ENCODE measurements around the gene GPR26. TPM values are rescaled to one million over a fixed set of nuclear protein-coding genes. Genes with fewer than 3 reads are reported as not detected.

GPR26 gene
- total RNA-seq, 2 experiments from 2014 or later, result not detected

GRCh38 chr10:123655751-123656150, 10.4 kb upstream of the GPR26 start:
- Mint-ChIP-seq H3K27me3 (ENCODE audit: low read depth) (peaks cover 4% of the 10 kb centered on the region), H3K4me1 (ENCODE audit: low read depth) (no peaks in the 10 kb centered on the region), H3K27ac (no peak overlapping the region), H3K4me3 (no peak overlapping the region), H3K36me3 (ENCODE audit: low read depth) (no peaks in the 10 kb centered on the region), H3K9me3 (no peaks in the 10 kb centered on the region)
- CTCF ChIA-PET, result interaction anchor here (0.6 kb wide), 1 partner anchor 282 kb away, joined by 3 read pairs; no protein-coding TSS in a partner anchor
- no peak for DNase-seq
- intact Hi-C loops (cut with micrococcal nuclease), result no loop called here

- Mint-ChIP-seq H3K27ac (no peak overlapping the region), H3K4me1 (ENCODE audit: low read depth) (no peaks in the 10 kb centered on the region), H3K36me3 (ENCODE audit: low read depth) (no peaks in the 10 kb centered on the region), H3K9me3 (peaks cover 2% of the 10 kb centered on the region), H3K27me3 (ENCODE audit: low read depth) (peaks cover 16% of the 10 kb centered on the region), H3K4me3 (no peak overlapping the region)
- intact Hi-C loops (cut with micrococcal nuclease), result no loop called here
- CTCF ChIA-PET, result no interaction called here
- no peak for DNase-seq
Measured at GRCh38 chr10:123663522-123663921, 2.6 kb upstream of the GPR26 start.

DNA sequence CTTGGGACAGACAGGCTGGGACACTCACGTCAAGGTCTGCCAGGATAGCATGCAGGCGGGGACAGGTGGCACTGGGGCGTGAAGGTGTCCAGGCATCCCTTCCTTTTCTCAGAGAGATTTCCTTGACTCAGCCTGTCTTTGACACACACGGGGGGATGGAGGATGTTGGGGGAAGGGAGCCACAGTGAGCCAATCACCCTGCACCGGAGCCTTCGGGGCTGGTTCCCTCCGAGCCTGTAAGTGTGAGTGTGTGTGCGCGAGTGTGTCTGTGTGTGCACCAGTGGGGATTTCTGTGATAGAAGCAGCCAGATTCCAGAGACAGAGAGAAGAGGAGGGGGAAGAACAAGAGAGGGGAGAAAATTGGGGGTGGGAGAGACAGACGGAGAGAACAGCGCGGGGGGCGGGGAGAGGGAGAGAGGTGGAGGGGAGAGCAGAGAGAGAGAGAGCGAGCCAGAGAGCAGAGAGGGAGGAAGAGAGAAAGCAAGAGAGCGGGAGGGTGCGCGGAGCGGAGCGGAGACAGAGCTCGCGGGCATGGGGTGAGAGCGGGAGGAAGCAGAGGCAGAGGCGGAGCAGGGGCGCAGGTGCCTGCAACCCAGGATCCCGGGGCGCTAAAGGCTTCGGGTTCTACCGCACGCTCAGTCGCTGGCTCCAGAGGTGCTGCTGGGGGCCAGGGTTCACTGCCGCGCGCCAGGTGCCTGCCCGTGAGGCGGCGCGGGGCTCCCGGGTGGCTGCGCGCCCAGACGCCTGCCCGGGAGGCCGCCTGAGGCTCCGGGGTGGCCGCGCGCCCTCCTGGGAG, 466 bp upstream of the GPR26 start:
- peaks cover 2% of the 10 kb centered on the region for H3K9me3 Mint-ChIP-seq
- H3K4me3 Mint-ChIP-seq, result no peak overlapping the region
- H3K4me1 Mint-ChIP-seq (ENCODE audit: low read depth), result no peaks in the 10 kb centered on the region
- intact Hi-C loops (cut with micrococcal nuclease), result no loop called here
- H3K36me3 Mint-ChIP-seq (ENCODE audit: low read depth), result no peaks in the 10 kb centered on the region
- CTCF ChIA-PET, result no interaction called here
- peaks cover 16% of the 10 kb centered on the region for H3K27me3 Mint-ChIP-seq (ENCODE audit: low read depth)
- no peak for DNase-seq
- H3K27ac Mint-ChIP-seq, result no peak overlapping the region

GRCh38 chr10:123669886-123670285, 3.7 kb downstream of the GPR26 start:
- CTCF ChIA-PET, result no interaction called here
- Mint-ChIP-seq H3K4me1 (ENCODE audit: low read depth) (no peaks in the 10 kb centered on the region), H3K9me3 (no peaks in the 10 kb centered on the region), H3K4me3 (no peak overlapping the region), H3K36me3 (ENCODE audit: low read depth) (no peaks in the 10 kb centered on the region), H3K27me3 (ENCODE audit: low read depth) (peaks cover 12% of the 10 kb centered on the region), H3K27ac (no peak overlapping the region)
- DNase-seq, result no peak
- intact Hi-C loops (cut with micrococcal nuclease), result no loop called here

DNA sequence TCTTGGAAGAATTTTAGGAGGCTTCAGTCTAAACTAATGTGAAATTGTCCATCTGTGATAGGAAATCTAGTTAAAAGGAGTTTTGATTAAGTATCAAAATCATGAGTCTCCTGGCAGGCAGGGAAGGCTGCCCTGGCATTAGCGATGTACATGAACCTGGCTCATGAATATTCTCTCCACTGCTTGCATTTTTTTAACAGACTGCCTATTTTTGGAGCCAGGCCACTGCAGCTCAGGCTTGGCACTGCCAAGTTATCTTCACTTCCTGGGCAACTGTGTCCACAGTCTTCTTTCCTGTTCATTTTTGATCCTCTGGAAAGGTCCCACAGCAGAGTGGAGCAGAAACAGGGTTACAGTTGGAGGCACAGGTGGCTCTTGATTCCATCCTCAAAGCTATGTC, 7.0 kb downstream of the GPR26 start:
- H3K27me3 Mint-ChIP-seq (ENCODE audit: low read depth), result peaks cover 2% of the 10 kb centered on the region
- no peak for DNase-seq
- H3K4me1 Mint-ChIP-seq (ENCODE audit: low read depth), result no peaks in the 10 kb centered on the region
- no peak overlapping the region for H3K27ac Mint-ChIP-seq
- intact Hi-C loops (cut with micrococcal nuclease), result no loop called here
- H3K36me3 Mint-ChIP-seq (ENCODE audit: low read depth), result no peaks in the 10 kb centered on the region
- H3K9me3 Mint-ChIP-seq, result no peaks in the 10 kb centered on the region
- no peak overlapping the region for H3K4me3 Mint-ChIP-seq
- CTCF ChIA-PET, result no interaction called here

DNA sequence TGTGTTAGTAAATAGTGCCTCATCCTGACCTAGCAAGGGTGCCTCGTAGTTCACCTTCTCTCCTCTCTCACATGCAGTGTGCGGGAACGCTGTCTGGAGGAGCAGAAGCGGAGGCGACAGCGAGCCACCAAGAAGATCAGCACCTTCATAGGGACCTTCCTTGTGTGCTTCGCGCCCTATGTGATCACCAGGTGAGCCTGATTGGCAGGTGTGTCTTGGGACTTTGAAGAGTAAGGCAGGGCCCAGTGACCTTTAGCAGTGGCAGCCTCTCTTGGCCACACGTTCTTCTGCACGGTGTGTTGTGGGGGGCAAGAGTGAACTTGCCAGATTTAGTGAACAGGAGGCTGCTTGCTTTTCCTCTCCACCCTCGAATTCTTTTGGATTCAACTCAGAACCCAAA, 8.6 kb downstream of the GPR26 start:
- Mint-ChIP-seq H3K4me1 (ENCODE audit: low read depth) (no peaks in the 10 kb centered on the region), H3K36me3 (ENCODE audit: low read depth) (no peaks in the 10 kb centered on the region), H3K4me3 (no peak overlapping the region), H3K27ac (no peak overlapping the region), H3K27me3 (ENCODE audit: low read depth) (peaks cover 2% of the 10 kb centered on the region), H3K9me3 (no peaks in the 10 kb centered on the region)
- intact Hi-C loops (cut with micrococcal nuclease), result no loop called here
- DNase-seq, result no peak
- CTCF ChIA-PET, result no interaction called here

GRCh38 chr10:123675811-123676210, 9.7 kb downstream of the GPR26 start:
- Mint-ChIP-seq H3K9me3 (no peaks in the 10 kb centered on the region), H3K4me1 (ENCODE audit: low read depth) (no peaks in the 10 kb centered on the region), H3K36me3 (ENCODE audit: low read depth) (no peaks in the 10 kb centered on the region), H3K27me3 (ENCODE audit: low read depth) (peaks cover 2% of the 10 kb centered on the region), H3K4me3 (no peak overlapping the region), H3K27ac (no peak overlapping the region)
- no peak for DNase-seq
- CTCF ChIA-PET, result no interaction called here
- intact Hi-C loops (cut with micrococcal nuclease), result no loop called here

- H3K9me3 Mint-ChIP-seq, result no peaks in the 10 kb centered on the region
- H3K4me1 Mint-ChIP-seq (ENCODE audit: low read depth), result no peaks in the 10 kb centered on the region
- peaks cover 4% of the 10 kb centered on the region for H3K27me3 Mint-ChIP-seq (ENCODE audit: low read depth)
- CTCF ChIA-PET, result no interaction called here
- intact Hi-C loops (cut with micrococcal nuclease), result no loop called here
- DNase-seq, result no peak
- no peak overlapping the region for H3K4me3 Mint-ChIP-seq
- no peaks in the 10 kb centered on the region for H3K36me3 Mint-ChIP-seq (ENCODE audit: low read depth)
- no peak overlapping the region for H3K27ac Mint-ChIP-seq
Measured at GRCh38 chr10:123677556-123677955, 11.4 kb downstream of the GPR26 start.

- Mint-ChIP-seq H3K36me3 (ENCODE audit: low read depth) (no peaks in the 10 kb centered on the region), H3K27me3 (ENCODE audit: low read depth) (peaks cover 7% of the 10 kb centered on the region), H3K27ac (no peak overlapping the region), H3K9me3 (no peaks in the 10 kb centered on the region), H3K4me1 (ENCODE audit: low read depth) (no peaks in the 10 kb centered on the region), H3K4me3 (no peak overlapping the region)
- CTCF ChIA-PET, result no interaction called here
- DNase-seq, result no peak
- intact Hi-C loops (cut with micrococcal nuclease), result no loop called here
Measured at GRCh38 chr10:123678376-123678775, 12.2 kb downstream of the GPR26 start.

- CTCF ChIA-PET, result no interaction called here
- H3K36me3 Mint-ChIP-seq (ENCODE audit: low read depth), result no peaks in the 10 kb centered on the region
- H3K4me1 Mint-ChIP-seq (ENCODE audit: low read depth), result no peaks in the 10 kb centered on the region
- no peak for DNase-seq
- H3K9me3 Mint-ChIP-seq, result no peaks in the 10 kb centered on the region
- intact Hi-C loops (cut with micrococcal nuclease), result no loop called here
- H3K4me3 Mint-ChIP-seq, result no peak overlapping the region
- H3K27me3 Mint-ChIP-seq (ENCODE audit: low read depth), result peaks cover 8% of the 10 kb centered on the region
- H3K27ac Mint-ChIP-seq, result no peak overlapping the region
Measured at GRCh38 chr10:123681285-123681684, 15.1 kb downstream of the GPR26 start.

GRCh38 chr10:123682477-123682876, 16.3 kb downstream of the GPR26 start:
- no peak overlapping the region for H3K4me3 Mint-ChIP-seq
- DNase-seq, result no peak
- no peaks in the 10 kb centered on the region for H3K9me3 Mint-ChIP-seq
- H3K36me3 Mint-ChIP-seq (ENCODE audit: low read depth), result no peaks in the 10 kb centered on the region
- no peaks in the 10 kb centered on the region for H3K4me1 Mint-ChIP-seq (ENCODE audit: low read depth)
- H3K27me3 Mint-ChIP-seq (ENCODE audit: low read depth), result peaks cover 8% of the 10 kb centered on the region
- intact Hi-C loops (cut with micrococcal nuclease), result no loop called here
- H3K27ac Mint-ChIP-seq, result no peak overlapping the region
- CTCF ChIA-PET, result no interaction called here

DNA sequence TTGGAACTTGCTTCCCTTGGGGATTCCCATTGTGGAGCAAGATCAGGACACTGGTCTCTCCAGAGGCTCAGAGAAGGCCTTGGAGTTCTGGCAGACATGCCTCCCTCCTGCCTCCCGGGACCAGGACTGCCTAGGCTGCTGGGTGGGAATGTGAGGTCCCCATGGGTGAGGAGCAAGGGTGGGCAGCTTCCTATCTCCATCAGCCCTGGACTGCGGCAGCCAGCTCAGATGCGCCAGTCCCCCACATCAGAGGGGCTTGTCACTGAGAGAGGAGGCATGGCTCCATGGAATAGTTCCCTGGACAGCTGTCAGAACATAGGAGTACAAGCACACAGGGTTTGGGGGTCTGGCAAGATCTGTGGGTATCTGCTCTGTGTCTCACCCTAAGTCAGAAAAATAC, 17.3 kb downstream of the GPR26 start:
- no peaks in the 10 kb centered on the region for H3K36me3 Mint-ChIP-seq (ENCODE audit: low read depth)
- H3K4me1 Mint-ChIP-seq (ENCODE audit: low read depth), result no peaks in the 10 kb centered on the region
- no peaks in the 10 kb centered on the region for H3K9me3 Mint-ChIP-seq
- H3K27ac Mint-ChIP-seq, result no peak overlapping the region
- H3K4me3 Mint-ChIP-seq, result no peak overlapping the region
- DNase-seq, result no peak
- CTCF ChIA-PET, result no interaction called here
- H3K27me3 Mint-ChIP-seq (ENCODE audit: low read depth), result peaks cover 8% of the 10 kb centered on the region
- intact Hi-C loops (cut with micrococcal nuclease), result no loop called here

DNA sequence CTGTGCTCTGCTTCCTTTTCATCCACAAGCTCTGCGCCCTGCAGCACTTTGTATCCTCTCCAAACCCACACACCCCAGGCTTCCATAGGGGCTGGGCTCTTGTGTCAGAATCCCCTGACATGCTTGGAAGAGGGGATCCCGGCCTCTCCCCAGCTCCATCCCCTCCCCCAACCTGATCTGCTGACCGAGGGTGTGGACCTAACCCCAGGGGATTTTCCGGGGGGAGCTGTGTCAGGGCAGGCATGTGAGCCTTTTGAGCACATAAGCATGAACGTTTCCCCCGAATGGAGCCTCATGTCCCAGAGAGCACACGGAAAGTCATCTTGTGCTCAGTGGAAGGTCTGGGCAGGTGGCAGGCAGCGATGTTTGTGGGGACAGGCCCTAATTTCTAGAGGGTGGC, 17.7 kb downstream of the GPR26 start:
- intact Hi-C loops (cut with micrococcal nuclease), result no loop called here
- Mint-ChIP-seq H3K27ac (no peak overlapping the region), H3K9me3 (no peaks in the 10 kb centered on the region), H3K27me3 (ENCODE audit: low read depth) (peaks cover 8% of the 10 kb centered on the region), H3K36me3 (ENCODE audit: low read depth) (no peaks in the 10 kb centered on the region), H3K4me1 (ENCODE audit: low read depth) (no peaks in the 10 kb centered on the region), H3K4me3 (no peak overlapping the region)
- DNase-seq, result no peak
- CTCF ChIA-PET, result no interaction called here

All from activated naive CD4-positive, alpha-beta T cell treated with anti-CD3 and anti-CD28 coated beads for 36 hours (primary cell).